Measurements from ENCODE around the gene BORA. TPM values are rescaled to one million over a fixed set of nuclear protein-coding genes. Genes with fewer than 3 reads are reported as not detected.

The BORA gene
- total RNA-seq, 1 experiment from 2014 or later: 12.3 TPM

DNA sequence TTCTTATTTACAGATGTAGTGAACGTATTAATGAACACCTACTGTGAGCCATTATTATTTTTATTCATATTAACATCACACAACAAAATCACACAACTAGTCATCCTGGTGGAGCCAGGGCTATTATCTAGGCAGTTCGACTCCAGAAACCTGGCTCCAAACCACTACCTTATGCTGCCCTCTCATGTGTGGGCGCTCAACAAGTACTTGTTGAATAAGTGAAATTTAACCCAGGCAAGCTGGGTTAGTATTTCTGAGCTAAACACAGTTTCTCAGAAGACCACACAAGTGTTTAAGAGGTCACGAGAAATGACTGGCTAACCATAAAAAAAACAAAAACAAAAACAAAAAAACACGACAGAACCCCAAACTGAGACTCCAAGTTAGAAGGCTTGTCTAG is 33.9 kb upstream of the BORA start:
- TF ChIP-seq ATF2 (CRISPR knock-in tag; IDR thresholded peaks at IDR 0.05; ENCODE audit: borderline replicate concordance, low read depth) (no peak), NFE2L1 (CRISPR knock-in tag; IDR thresholded peaks at IDR 0.05) (no peak), PRDM15 (CRISPR knock-in tag; IDR thresholded peaks at IDR 0.05) (no peak)
- Mint-ChIP-seq H3K9me3 (peaks cover 45% of the 10 kb centered on the region), H3K27me3 (ENCODE audit: low read depth) (no peaks in the 10 kb centered on the region), H3K27ac (no peak overlapping the region), H3K4me3 (no peak overlapping the region), H3K36me3 (peaks cover 31% of the 10 kb centered on the region), H3K4me1 (no peaks in the 10 kb centered on the region)
- DNase-seq (ENCODE audit: low spot score) (no peak), ATAC-seq (no peak)
- ChIA-PET CTCF (no interaction called here), POLR2A (interaction anchor here (0.6 kb wide), 1 partner anchor 87 kb away, joined by 5 read pairs; no protein-coding TSS in a partner anchor)

- no peaks in the 10 kb centered on the region for H3K27me3 Mint-ChIP-seq (ENCODE audit: low read depth)
- no peak overlapping the region for H3K4me3 Mint-ChIP-seq
- peaks cover 31% of the 10 kb centered on the region for H3K36me3 Mint-ChIP-seq
- no peaks in the 10 kb centered on the region for H3K4me1 Mint-ChIP-seq
- no peak overlapping the region for H3K27ac Mint-ChIP-seq
- CTCF ChIA-PET: no interaction called here
- H3K9me3 Mint-ChIP-seq: peaks cover 45% of the 10 kb centered on the region
- TF ChIP-seq ZNF671 (CRISPR knock-in tag; IDR thresholded peaks at IDR 0.05) (no peak), FOXJ3 (CRISPR knock-in tag; IDR thresholded peaks at IDR 0.05; ENCODE audit: borderline replicate concordance) (no peak), TP53 (CRISPR knock-in tag; IDR thresholded peaks at IDR 0.05) (no peak), ZNF532 (CRISPR knock-in tag; IDR thresholded peaks at IDR 0.05; ENCODE audit: borderline replicate concordance) (no peak), ELF4 (CRISPR knock-in tag; IDR thresholded peaks at IDR 0.05; ENCODE audit: low read depth) (no peak), RORB (CRISPR knock-in tag; IDR thresholded peaks at IDR 0.05) (no peak)
- ATAC-seq (no peak), DNase-seq (ENCODE audit: low spot score) (no peak)
- POLR2A ChIA-PET: no interaction called here
Measured at GRCh38 chr13:72694314-72694713, 33.4 kb upstream of the BORA start.

DNA sequence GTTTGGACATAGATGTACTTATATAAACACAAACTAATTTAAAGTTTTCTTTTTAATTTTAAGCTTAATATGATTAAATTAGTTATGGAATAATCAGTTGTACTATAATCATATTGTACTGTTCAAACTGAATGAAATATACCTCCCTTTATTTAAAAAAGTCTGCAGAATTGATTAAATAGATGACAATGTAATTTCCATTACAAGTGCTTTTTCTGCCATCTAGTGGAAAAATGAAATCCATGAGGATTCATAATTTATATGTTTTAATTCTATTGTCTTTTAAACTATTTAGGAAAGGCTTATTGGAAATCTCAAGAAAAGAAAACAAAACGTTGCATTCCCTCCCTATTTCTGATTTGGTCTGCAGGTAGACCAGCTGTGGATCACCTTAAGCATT is 31.1 kb upstream of the BORA start:
- ChIA-PET POLR2A (no interaction called here), CTCF (no interaction called here)
- ATAC-seq: no peak
- H3K4me1 Mint-ChIP-seq: no peaks in the 10 kb centered on the region
- H3K4me3 Mint-ChIP-seq: no peak overlapping the region
- H3K36me3 Mint-ChIP-seq: peaks cover 28% of the 10 kb centered on the region
- H3K27me3 Mint-ChIP-seq (ENCODE audit: low read depth): no peaks in the 10 kb centered on the region
- H3K9me3 Mint-ChIP-seq: peaks cover 31% of the 10 kb centered on the region
- H3K27ac Mint-ChIP-seq: no peak overlapping the region
- TF ChIP-seq, protein P1, sequence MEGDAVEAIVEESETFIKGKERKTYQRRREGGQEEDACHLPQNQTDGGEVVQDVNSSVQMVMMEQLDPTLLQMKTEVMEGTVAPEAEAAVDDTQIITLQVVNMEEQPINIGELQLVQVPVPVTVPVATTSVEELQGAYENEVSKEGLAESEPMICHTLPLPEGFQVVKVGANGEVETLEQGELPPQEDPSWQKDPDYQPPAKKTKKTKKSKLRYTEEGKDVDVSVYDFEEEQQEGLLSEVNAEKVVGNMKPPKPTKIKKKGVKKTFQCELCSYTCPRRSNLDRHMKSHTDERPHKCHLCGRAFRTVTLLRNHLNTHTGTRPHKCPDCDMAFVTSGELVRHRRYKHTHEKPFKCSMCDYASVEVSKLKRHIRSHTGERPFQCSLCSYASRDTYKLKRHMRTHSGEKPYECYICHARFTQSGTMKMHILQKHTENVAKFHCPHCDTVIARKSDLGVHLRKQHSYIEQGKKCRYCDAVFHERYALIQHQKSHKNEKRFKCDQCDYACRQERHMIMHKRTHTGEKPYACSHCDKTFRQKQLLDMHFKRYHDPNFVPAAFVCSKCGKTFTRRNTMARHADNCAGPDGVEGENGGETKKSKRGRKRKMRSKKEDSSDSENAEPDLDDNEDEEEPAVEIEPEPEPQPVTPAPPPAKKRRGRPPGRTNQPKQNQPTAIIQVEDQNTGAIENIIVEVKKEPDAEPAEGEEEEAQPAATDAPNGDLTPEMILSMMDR (IDR thresholded peaks at IDR 0.05): no peak
- no peak for DNase-seq (ENCODE audit: low spot score)

Measured in WTC11 (cell line).